Measurements from ENCODE around the gene CDIP1. TPM values are rescaled to one million over a fixed set of nuclear protein-coding genes. Genes with fewer than 3 reads are reported as not detected.

CDIP1 gene
- total RNA-seq = 36.8 and 38.6 TPM in 2 replicates

GRCh38 chr16:4538350-4539235 lies at the start of gene CDIP1:
Gene CDIP1, minus strand, starts transcription at chr16:4538773. Its CDS starts 24,643 bp downstream, at chr16:4514130.

GRCh38 chr16:4556112-4556511 lies 17.5 kb upstream of the CDIP1 start, which contains the start of gene C16orf96:
Gene C16orf96, plus strand, starts transcription at chr16:4556340. Its CDS starts 150 bp downstream, at chr16:4556490.

GRCh38 chr16:4475880-4476788 lies 62.4 kb downstream of the CDIP1 start, which contains the start of gene HMOX2:
Gene HMOX2, plus strand, starts transcription at chr16:4476398. Its CDS starts 29,127 bp downstream, at chr16:4505525.

GRCh38 chr16:4474192-4474961 lies 64.2 kb downstream of the CDIP1 start, which contains the start of gene NMRAL1:
Gene NMRAL1, minus strand, starts transcription at chr16:4474625. Its CDS starts 493 bp downstream, at chr16:4474132.

Other genes with a start within 250 kb of the CDIP1 start
- gene GLIS2, start 222.7 kb downstream of the CDIP1 start, total RNA-seq = 4.5 and 5.6 TPM in 2 replicates
- 53.3 and 64.3 TPM in 2 replicates for gene PAM16, start 187.5 kb downstream of the CDIP1 start, total RNA-seq
- 0.13 and 0.54 TPM in 2 replicates for gene VASN, start 166.9 kb downstream of the CDIP1 start, total RNA-seq
- 36.8 and 39.8 TPM in 2 replicates for gene CORO7, start 122.2 kb downstream of the CDIP1 start, total RNA-seq
- 49.9 and 54.0 TPM in 2 replicates for gene DNAJA3, start 112.9 kb downstream of the CDIP1 start, total RNA-seq
- gene NMRAL1, start 64.1 kb downstream of the CDIP1 start, total RNA-seq = 41.9 and 55.3 TPM in 2 replicates
- gene HMOX2, start 62.4 kb downstream of the CDIP1 start, total RNA-seq = 120 and 126 TPM in 2 replicates
- 0.05 TPM in 1 of 2 replicates, not detected in the other for gene C16orf96, start 17.6 kb upstream of the CDIP1 start, total RNA-seq
- gene UBALD1, start 76.1 kb upstream of the CDIP1 start, total RNA-seq = 7.6 and 9.0 TPM in 2 replicates
- 31.0 and 44.5 TPM in 2 replicates for gene MGRN1, start 86.1 kb upstream of the CDIP1 start, total RNA-seq
- gene NUDT16L1, start 154.8 kb upstream of the CDIP1 start, total RNA-seq = 30.3 and 38.5 TPM in 2 replicates
- gene ANKS3, start 195.5 kb upstream of the CDIP1 start, total RNA-seq = 5.5 and 5.8 TPM in 2 replicates
- gene DNAAF8, start 195.8 kb upstream of the CDIP1 start, total RNA-seq = 0.27 TPM in 1 of 2 replicates, not detected in the other
- gene ZNF500, start 228.4 kb upstream of the CDIP1 start, total RNA-seq = 7.7 and 7.8 TPM in 2 replicates
- not detected in 2 replicates for gene SEPTIN12, start 249.6 kb upstream of the CDIP1 start, total RNA-seq